Suprapubic skin (tissue), 4 donors: Measurements from ENCODE around the gene COL4A1.

Experiments
- POLR2A ChIP-seq, 2 donors: fragments of 450-650 bp; IDR thresholded peaks; one replicate each; pipeline ENCODE4 v1.6.1; 2017; ENCODE audit warnings: antibody characterized with exemption in 2 of 2, mild to moderate bottlenecking in 2 of 2, moderate library complexity in 2 of 2
- POLR2AphosphoS5 ChIP-seq, 3 donors: sonication (generic); formaldehyde crosslinking; IDR thresholded peaks; one replicate each; pipeline ENCODE4 v1.6.1; 2017; ENCODE audit warnings: antibody characterized with exemption in 3 of 3
- TF ChIP-seq, protein P1 (sequence below), 2 donors: fragments of 200-600 bp in 1 of 2; fragments of 450-650 bp in 1 of 2; sonication (generic) in 1 of 2; IDR thresholded peaks; one replicate each; pipeline ENCODE4 v1.5.1; 2016 to 2019; ENCODE audit warnings: antibody characterized with exemption in 2 of 2, mild to moderate bottlenecking in 1 of 2, moderate library complexity in 1 of 2

DNA sequence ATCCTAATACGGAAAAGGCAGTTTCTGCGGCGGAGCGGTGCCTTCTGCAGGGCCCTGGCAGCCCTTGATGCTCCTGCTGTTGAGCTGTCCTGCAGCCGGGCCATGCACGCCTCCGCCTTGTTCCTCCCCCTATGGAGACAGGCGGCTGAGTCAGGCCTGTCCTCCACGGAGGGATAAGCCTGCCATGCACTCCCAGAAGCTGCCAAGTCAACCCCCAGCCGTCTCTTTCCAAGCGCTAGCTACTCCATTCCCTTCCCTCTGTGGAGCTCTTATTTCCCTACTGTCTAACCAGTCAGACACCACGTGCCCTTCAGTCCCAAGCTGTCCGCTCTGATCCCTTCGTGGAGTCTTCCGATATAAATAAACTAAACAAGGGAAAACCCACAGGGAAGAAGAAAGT, 197.0 kb downstream of the COL4A1 start:
- TF ChIP-seq, protein P1, sequence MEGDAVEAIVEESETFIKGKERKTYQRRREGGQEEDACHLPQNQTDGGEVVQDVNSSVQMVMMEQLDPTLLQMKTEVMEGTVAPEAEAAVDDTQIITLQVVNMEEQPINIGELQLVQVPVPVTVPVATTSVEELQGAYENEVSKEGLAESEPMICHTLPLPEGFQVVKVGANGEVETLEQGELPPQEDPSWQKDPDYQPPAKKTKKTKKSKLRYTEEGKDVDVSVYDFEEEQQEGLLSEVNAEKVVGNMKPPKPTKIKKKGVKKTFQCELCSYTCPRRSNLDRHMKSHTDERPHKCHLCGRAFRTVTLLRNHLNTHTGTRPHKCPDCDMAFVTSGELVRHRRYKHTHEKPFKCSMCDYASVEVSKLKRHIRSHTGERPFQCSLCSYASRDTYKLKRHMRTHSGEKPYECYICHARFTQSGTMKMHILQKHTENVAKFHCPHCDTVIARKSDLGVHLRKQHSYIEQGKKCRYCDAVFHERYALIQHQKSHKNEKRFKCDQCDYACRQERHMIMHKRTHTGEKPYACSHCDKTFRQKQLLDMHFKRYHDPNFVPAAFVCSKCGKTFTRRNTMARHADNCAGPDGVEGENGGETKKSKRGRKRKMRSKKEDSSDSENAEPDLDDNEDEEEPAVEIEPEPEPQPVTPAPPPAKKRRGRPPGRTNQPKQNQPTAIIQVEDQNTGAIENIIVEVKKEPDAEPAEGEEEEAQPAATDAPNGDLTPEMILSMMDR (IDR thresholded peaks at IDR 0.05), result no peak
- TF ChIP-seq POLR2A (IDR thresholded peaks at IDR 0.05), result no peak
- TF ChIP-seq POLR2AphosphoS5 (IDR thresholded peaks at IDR 0.05), result no peak
